GM12878 (cell line): Measurements from ENCODE around the gene TAPBP. TPM values are rescaled to one million over a fixed set of nuclear protein-coding genes. Genes with fewer than 3 reads are reported as not detected.
A peak's percentile ranks its signal among the peaks of the same experiment; 100 is the strongest.

Experiments used
- ATAC-seq: fragments of 200-7000 bp; cut with Tn5 transposase; 3 replicates; pipeline ENCODE4 v1.9.1; 2020; ENCODE audit warnings: mild to moderate bottlenecking, moderate library complexity
- BruUV-seq: library from RNA; stranded (reverse); fragments of 400-500 nt; replicated peaks from 2 replicates; lab custom pipeline; 2021; lab: Mats Ljungman, UMichigan
- CTCF ChIA-PET: fragments of 300-600 bp; sonication (Branson Sonifier 250); formaldehyde crosslinking; extraction: SDS; loops from one replicate; lab custom pipeline; 2021; ENCODE audit warnings: inconsistent platforms; lab: Yijun Ruan, JAX
- POLR2A ChIA-PET: fragments of 350-600 bp; formaldehyde crosslinking; extraction: SDS; loops from one replicate; lab custom pipeline; 2021; ENCODE audit warnings: inconsistent platforms; lab: Charles Lee
- RAD21 ChIA-PET: fragments of 300-600 bp; sonication (Branson Sonifier 250); formaldehyde crosslinking; loops from one replicate; lab custom pipeline; 2023; ENCODE audit warnings: antibody characterized with exemption; ENCODE audit not compliant: unreplicated experiment; lab: Charles Lee
- SMC1A ChIA-PET: fragments of 300-600 bp; sonication (Branson Sonifier 250); formaldehyde crosslinking; loops from one replicate; lab custom pipeline; 2023; ENCODE audit not compliant: unreplicated experiment, uncharacterized antibody; lab: Charles Lee
- DNase-seq: peaks from one replicate; pipeline ENCODE4 v3.0.0-alpha.2; 2011; ENCODE audit warnings: low read depth, low spot score
- FAIRE-seq: peaks from 3 replicates; lab custom pipeline; 2011; peaks lifted over from hg19 to GRCh38; lab: Jason Lieb, UNC
- H2AFZ ChIP-seq: 2 replicates; pipeline ENCODE4 v1.6.0; 2011; ENCODE audit warnings: low read depth, low read length, control low read depth; ENCODE audit not compliant: control insufficient read depth
- H3K27ac ChIP-seq: 2 replicates; pipeline ENCODE4 v1.5.1; 2011; ENCODE audit warnings: control low read depth; ENCODE audit not compliant: control insufficient read depth, insufficient read depth
- H3K27me3 ChIP-seq, 2 experiments: replicated peaks in 1 of 2; 2 replicates each; pipeline versions ENCODE4 v1.6.0 to v1.6.1; 2011; ENCODE audit warnings: low read length in 1 of 2; ENCODE audit not compliant: control insufficient read depth in 2 of 2, insufficient read depth in 2 of 2
- H3K36me3 ChIP-seq, 2 experiments: 2 replicates each; pipeline ENCODE4 v1.5.1; 2011; ENCODE audit warnings: low read length in 1 of 2; ENCODE audit not compliant: control insufficient read depth in 2 of 2, insufficient read depth in 2 of 2
- H3K4me1 ChIP-seq: 2 replicates; pipeline ENCODE4 v1.6.1; 2011; ENCODE audit warnings: mild to moderate bottlenecking, low read length, moderate library complexity, mixed read lengths; ENCODE audit not compliant: control insufficient read depth, insufficient read depth
- H3K4me2 ChIP-seq: 2 replicates; pipeline ENCODE4 v1.6.0; 2011; ENCODE audit warnings: control low read depth; ENCODE audit not compliant: control insufficient read depth, insufficient read depth
- H3K4me3 ChIP-seq: fragments of 200-600 bp; sonication (generic); 2 replicates; pipeline ENCODE4 v1.5.1; 2016
- H3K79me2 ChIP-seq: 2 replicates; pipeline ENCODE4 v1.6.0; 2011; ENCODE audit warnings: low read length; ENCODE audit not compliant: control insufficient read depth, insufficient read depth
- H3K9ac ChIP-seq: 2 replicates; pipeline ENCODE4 v1.8.0; 2011; ENCODE audit warnings: low read length, control low read depth, mixed read lengths; ENCODE audit not compliant: control insufficient read depth, insufficient read depth
- H3K9me3 ChIP-seq: replicated peaks from 3 replicates; pipeline ENCODE4 v1.5.1; 2011; ENCODE audit warnings: mild to moderate bottlenecking, low read length; ENCODE audit not compliant: control insufficient read depth, insufficient read depth
- H4K20me1 ChIP-seq: 2 replicates; pipeline ENCODE4 v1.6.0; 2011; ENCODE audit not compliant: control insufficient read depth, insufficient read depth
- CREM ChIP-seq: IDR thresholded peaks from 2 replicates; pipeline ENCODE4 v1.6.1; 2014; ENCODE audit warnings: antibody characterized with exemption, low read depth
- HDAC2 ChIP-seq: fragments of 200-600 bp; sonication (generic); IDR thresholded peaks from 2 replicates; pipeline ENCODE4 v1.6.1; 2017
- MXI1 ChIP-seq: fragments of 150-350 bp; IDR thresholded peaks from 2 replicates; pipeline ENCODE4 v1.6.1; 2011; ENCODE audit warnings: low read depth, mild to moderate bottlenecking, inconsistent platforms, low read length, improper control_type of control experiment
- POU2F2 ChIP-seq: IDR thresholded peaks from 3 replicates; pipeline ENCODE4 v1.6.1; 2011; ENCODE audit warnings: low read depth, mild to moderate bottlenecking, low read length, borderline replicate concordance
- RAD51 ChIP-seq: fragments of 450-650 bp; IDR thresholded peaks from 2 replicates; pipeline ENCODE4 v1.6.1; 2016; ENCODE audit warnings: moderate library complexity, mild to moderate bottlenecking, inconsistent platforms
- SIN3A ChIP-seq: IDR thresholded peaks from 2 replicates; pipeline ENCODE4 v1.6.1; 2012; ENCODE audit warnings: low read depth, low read length, improper control_type of control experiment
- SMAD1 ChIP-seq: fragments of 450-650 bp; IDR thresholded peaks from 2 replicates; pipeline ENCODE4 v1.6.1; 2018; ENCODE audit warnings: mild to moderate bottlenecking, low read depth; ENCODE audit not compliant: partially characterized antibody
- USF2 ChIP-seq: IDR thresholded peaks from 2 replicates; pipeline ENCODE4 v1.6.1; 2011; ENCODE audit warnings: low read depth, low read length, improper control_type of control experiment, borderline replicate concordance
- WGBS: methylation state at CpG from one replicate; pipeline ENCODE4 v1.1.6; 2016; ENCODE audit warnings: low lambda C conversion rate; ENCODE audit not compliant: insufficient replicate concordance, insufficient coverage; ENCODE audit errors: missing lambda C conversion rate; 5-methylcytosine and 5-hydroxymethylcytosine counted together
- in situ Hi-C: fragments of 300-500 bp; cut with MboI; formaldehyde crosslinking; loops from 9 replicates; pipeline ENCODE4 v1.14.3; 2018; ENCODE audit warnings: mixed read lengths
- intact Hi-C: fragments of 100-400 bp; cut with micrococcal nuclease; formaldehyde crosslinking; loops from one replicate; pipeline ENCODE4 v1.14.2; 2022; ENCODE audit not compliant: unreplicated experiment
- polyA plus RNA-seq, 11 experiments: library from polyadenylated mRNA; depleted of rRNA in 4 of 11; unstranded in 6 of 11; stranded (reverse) in 5 of 11; fragments of >200 nt; fragmentation: Nextera tagmentation in 4 of 11; fragmentation: Illumina TruSeq in 1 of 11; extraction: Ambion mirVana in 4 of 11; extraction: Trizol in 1 of 11; gene quantifications; 1 replicate in 1 of 11; 2 replicates in 10 of 11; pipeline versions ENCODE4 v1.2.1 to v1.2.3, GENCODE V29; 2011 to 2016; ENCODE audit warnings: inconsistent platforms in 2 of 11, missing spikeins in 2 of 11, low read depth in 1 of 11
- total RNA-seq, 4 experiments: library from RNA; depleted of rRNA in 3 of 4; stranded (reverse); fragments of >200 nt in 3 of 4; fragmentation: Illumina TruSeq in 1 of 4; extraction: Trizol in 1 of 4; gene quantifications; 2 replicates each; pipeline versions ENCODE4 v1.2.1 to v1.2.3, GENCODE V29; 2013 to 2021
- TF ChIP-seq, protein P1 (sequence below): IDR thresholded peaks from 2 replicates; pipeline ENCODE4 v1.6.1; 2012; ENCODE audit warnings: low read length, inconsistent platforms
- TF ChIP-seq, protein P2 (sequence below): IDR thresholded peaks from 2 replicates; pipeline ENCODE4 v1.6.1; 2011; ENCODE audit warnings: low read depth, mild to moderate bottlenecking, low read length, moderate library complexity, borderline replicate concordance; ENCODE audit errors: extremely low read depth
- TF ChIP-seq, protein P3 (sequence below): fragments of 450-650 bp; IDR thresholded peaks from 2 replicates; pipeline ENCODE4 v1.6.1; 2017; ENCODE audit warnings: low read depth, mild to moderate bottlenecking, moderate library complexity

The TAPBP gene
- total and polyA plus RNA-seq, 10 of the 15 experiments (the other 5 are each of a cell fraction or from before 2014, with no cell fraction given): 14.6 to 210 (median 78.1) TPM

- POLR2A ChIA-PET: interaction anchor here (0.7 to 2.0 kb wide), 13 partner anchors 10 to 906 kb away, joined by 3 to 12 read pairs (median 6); partner anchors contain the start of genes B3GALT4, HLA-DPA1, PFDN6 and PHF1
- DNase-seq: no peak
- H3K9me3 ChIP-seq: no peaks in the 10 kb centered on the region
- TF ChIP-seq, protein P1, sequence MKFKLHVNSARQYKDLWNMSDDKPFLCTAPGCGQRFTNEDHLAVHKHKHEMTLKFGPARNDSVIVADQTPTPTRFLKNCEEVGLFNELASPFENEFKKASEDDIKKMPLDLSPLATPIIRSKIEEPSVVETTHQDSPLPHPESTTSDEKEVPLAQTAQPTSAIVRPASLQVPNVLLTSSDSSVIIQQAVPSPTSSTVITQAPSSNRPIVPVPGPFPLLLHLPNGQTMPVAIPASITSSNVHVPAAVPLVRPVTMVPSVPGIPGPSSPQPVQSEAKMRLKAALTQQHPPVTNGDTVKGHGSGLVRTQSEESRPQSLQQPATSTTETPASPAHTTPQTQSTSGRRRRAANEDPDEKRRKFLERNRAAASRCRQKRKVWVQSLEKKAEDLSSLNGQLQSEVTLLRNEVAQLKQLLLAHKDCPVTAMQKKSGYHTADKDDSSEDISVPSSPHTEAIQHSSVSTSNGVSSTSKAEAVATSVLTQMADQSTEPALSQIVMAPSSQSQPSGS: 0 out of 2 replicates have a peak, but pooled peaks have one; percentile 10
- TF ChIP-seq SIN3A (no peak), POU2F2 (no peak), RAD51 (no peak), USF2 (no peak), SMAD1 (no peak), CREM (no peak), MXI1 (0 out of 2 replicates have a peak, but pooled peaks have one; percentile 4), HDAC2 (no peak)
- TF ChIP-seq, protein P2, sequence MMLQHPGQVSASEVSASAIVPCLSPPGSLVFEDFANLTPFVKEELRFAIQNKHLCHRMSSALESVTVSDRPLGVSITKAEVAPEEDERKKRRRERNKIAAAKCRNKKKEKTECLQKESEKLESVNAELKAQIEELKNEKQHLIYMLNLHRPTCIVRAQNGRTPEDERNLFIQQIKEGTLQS: no peak
- TF ChIP-seq, protein P3, sequence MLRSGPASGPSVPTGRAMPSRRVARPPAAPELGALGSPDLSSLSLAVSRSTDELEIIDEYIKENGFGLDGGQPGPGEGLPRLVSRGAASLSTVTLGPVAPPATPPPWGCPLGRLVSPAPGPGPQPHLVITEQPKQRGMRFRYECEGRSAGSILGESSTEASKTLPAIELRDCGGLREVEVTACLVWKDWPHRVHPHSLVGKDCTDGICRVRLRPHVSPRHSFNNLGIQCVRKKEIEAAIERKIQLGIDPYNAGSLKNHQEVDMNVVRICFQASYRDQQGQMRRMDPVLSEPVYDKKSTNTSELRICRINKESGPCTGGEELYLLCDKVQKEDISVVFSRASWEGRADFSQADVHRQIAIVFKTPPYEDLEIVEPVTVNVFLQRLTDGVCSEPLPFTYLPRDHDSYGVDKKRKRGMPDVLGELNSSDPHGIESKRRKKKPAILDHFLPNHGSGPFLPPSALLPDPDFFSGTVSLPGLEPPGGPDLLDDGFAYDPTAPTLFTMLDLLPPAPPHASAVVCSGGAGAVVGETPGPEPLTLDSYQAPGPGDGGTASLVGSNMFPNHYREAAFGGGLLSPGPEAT: no peak
- TF ChIP-seq, all 136 proteins: peak for 2
- ChIA-PET SMC1A (interaction anchor here (0.6 to 1.3 kb wide), 5 partner anchors 19 to 112 kb away, joined by 3 to 8 read pairs (median 4); partner anchors contain the start of genes PFDN6 and WDR46), CTCF (interaction anchor here (0.6 to 2.7 kb wide), 8 partner anchors 26 to 136 kb away, joined by 3 to 19 read pairs (median 4); partner anchors contain the start of genes B3GALT4, CUTA, RING1 and VPS52), RAD21 (interaction anchor here (0.7 to 2.8 kb wide), 13 partner anchors 19 to 303 kb away, joined by 3 to 22 read pairs (median 4); partner anchors contain the start of genes B3GALT4, ITPR3, PFDN6 and RGL2)
- Histone ChIP-seq H3K4me3 (peak overlapping the region; percentile 63), H3K36me3 (peaks cover 12 to 16% of the 10 kb centered on the region in 2 experiments; a peak in 3 of 4 replicates), H3K4me1 (peaks cover 35% of the 10 kb centered on the region), H3K9ac (peak overlapping the region; percentile 72; the same call in 1 of the 2 replicates), H3K27me3 (no peaks in the 10 kb centered on the region), H3K4me2 (peak overlapping the region; percentile 72), H4K20me1 (0 out of 2 replicates have a peak, but pooled peaks cover 3% of the 10 kb centered on the region), H3K79me2 (peaks cover 47% of the 10 kb centered on the region), H3K27ac (no peak overlapping the region; the same call in 1 of the 2 replicates), H2AFZ (no peak overlapping the region)
- WGBS: 39% methylated on average over 8 of the region's 8 CpGs
- FAIRE-seq: no peak
- in situ Hi-C loops: no loop called here
- intact Hi-C loops: loop anchor here (5.0 kb wide), 1 partner anchor 99 kb away; the partner anchor contains the start of gene CUTA
- no TSS peak for BruUV-seq
- no peak for ATAC-seq
Observed at GRCh38 chr6:33318426-33319073, 4.7 kb upstream of the TAPBP start.
